RPMI8226 (cell line): ENCODE data around the gene RBP2.
"Not testable (repeated sequence)": the region's sequence is repeated elsewhere in the genome, so short reads cannot be mapped to it uniquely, and the experiment has no call there.

ENCODE experiments used
- DNase-seq: peaks from one replicate; pipeline ENCODE4 v3.0.0-alpha.2; 2015

Gene RBP2

DNA sequence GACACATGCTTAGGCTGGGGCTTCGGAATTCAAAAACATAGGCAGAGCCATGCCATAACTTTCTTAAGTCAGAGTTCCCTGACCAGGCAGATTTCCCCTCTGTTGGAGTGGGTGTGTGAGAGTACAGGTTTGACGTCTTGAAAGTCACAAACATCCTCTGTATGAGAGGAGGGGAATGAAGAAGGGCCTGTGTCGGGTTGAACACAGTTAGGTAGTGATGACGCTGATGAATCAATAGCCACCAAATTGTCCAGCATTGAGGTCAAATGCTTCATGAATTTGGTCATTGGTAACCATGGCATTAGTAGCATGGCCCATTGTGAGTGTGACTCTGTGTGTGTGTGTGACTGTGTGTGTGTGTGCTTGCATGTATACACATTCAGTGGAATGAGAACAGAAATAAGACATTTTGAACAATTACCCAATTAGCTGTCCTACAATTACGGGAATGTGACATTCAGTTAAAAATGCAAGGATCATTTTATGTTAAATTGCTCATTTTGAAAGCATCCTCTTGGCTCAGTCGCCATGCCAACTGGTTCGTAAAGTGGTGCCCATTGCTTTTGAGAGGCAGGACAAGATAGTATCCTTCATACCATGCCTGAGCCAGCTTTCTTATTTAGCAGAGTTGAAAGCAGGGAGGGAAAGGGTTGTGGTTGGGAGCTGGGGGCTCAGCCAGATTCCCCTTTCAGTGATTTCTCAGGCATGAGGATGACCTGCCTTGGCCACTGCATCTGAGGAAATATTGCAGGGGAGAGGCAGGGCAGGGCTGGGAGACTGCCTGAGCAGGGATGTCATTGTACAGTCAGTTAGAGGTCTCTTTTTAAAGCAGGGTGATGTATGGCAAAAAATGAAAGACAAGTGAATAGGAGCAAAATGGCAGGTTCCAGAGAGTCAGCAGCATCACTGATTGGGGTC, 35.4 kb downstream of the RBP2 start:
- no peak for DNase-seq

- DNase-seq: no peak
These were observed 37.0 kb downstream of the RBP2 start for GRCh38 chr3:139439278-139439677.

GRCh38 chr3:139434764-139435307, 41.5 kb downstream of the RBP2 start:
- no peak for DNase-seq

DNA sequence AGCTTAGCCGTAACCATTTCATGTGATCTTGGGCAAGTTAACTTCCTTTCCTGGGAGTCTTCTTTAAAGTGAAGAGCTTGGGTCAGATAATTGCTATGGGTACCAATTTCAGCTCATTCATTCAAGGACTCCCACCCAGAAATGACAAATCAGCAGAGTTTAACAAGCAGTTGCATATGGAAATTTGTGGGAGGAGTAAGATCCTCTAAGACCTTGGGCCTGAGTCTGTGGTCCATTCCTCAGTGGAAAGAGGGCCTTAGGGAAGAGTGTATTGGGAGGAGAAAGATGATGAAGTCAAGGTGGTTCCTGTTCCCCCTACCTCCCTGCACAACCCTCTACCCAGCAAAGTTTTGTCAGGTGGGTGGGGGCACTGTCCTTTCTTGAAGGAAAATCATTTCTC, 42.1 kb downstream of the RBP2 start:
- DNase-seq: no peak

- DNase-seq: no peak
These were observed 43.2 kb downstream of the RBP2 start for GRCh38 chr3:139433089-139433488.

DNA sequence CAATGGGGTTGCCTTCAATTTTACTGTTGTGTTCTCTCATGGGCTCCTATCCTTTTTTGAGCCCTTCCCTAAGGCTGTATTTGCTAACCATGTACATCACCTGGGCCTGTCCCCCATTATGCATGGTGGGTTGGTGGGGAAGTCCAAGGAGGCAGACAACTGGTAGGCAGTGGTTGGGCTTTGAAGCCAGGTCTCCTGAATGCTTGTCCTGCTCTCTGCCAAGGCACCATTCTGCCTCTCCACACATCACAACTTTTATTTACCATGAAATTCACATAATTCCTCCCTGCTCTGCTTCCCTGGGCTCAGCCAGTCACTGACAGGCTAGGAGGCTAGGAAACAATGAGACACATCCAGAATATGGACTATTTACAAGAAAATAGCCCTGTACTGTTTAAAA, 45.8 kb downstream of the RBP2 start:
- no peak for DNase-seq

DNA sequence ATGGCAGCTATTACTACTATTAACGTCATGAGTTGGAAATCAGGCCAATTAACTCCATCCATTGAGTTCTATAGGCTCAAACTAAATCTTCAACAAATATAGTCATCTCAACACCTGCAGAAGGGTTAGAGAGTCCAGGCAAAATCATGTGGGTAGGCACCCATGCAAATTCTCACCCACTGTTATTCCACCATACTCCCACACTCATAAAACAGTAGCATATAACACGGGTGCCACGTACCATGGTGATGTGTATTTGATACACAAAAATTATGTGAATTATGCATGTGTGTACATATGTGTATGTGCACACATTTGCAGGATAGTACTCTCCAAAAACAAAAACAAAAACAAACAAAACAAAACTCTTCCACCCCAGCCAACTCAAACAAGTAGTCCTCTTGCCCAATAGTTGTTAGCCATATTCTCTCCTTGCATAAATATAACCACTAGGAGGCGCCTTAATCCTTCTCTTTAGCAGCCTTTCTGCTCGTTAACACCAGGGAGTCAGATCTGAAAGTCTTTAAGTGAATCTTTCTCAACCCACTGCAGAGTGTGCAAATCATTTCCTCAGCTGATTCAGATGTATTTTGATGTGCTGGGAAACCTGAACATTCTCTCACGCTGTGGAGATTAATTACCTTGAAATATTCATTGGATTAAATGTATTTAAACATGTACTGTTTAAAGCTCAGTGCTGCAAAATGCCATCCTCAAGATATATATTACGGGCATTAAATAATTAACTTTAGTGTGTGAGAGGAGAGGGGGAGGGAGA, 48.8 kb downstream of the RBP2 start:
- peak; percentile 68 for DNase-seq

DNA sequence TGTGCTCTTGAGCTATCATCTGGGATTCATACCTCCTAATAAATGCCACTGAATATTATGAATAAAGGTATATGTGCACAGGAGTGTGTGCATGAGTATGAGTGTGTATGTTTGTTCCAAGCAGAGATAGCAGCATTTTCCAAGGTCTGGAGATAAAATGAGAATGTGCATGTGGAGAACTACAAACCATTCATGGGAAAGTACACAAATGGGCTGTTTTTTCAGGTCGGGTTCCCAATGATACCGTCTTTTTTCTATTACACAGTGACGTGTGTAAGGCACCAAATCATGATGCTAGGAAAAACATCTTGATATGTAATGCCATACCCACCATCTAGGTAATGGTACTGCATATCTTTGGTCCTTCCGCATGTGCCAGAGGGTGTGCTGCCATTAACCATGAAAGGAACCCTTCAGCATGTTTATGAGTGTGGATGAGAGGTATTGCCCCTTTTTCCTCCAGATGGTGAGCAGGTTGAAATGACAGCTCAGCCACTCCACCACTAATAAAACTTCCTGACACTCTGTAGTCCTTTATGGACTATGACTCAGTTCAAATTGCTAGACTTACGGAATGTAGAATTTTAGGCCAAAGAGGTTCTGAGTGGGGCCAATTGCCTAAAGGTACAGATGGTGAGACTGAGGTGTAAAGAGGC, 50.4 kb downstream of the RBP2 start:
- no peak for DNase-seq

- DNase-seq: no peak
These were observed 53.1 kb downstream of the RBP2 start for GRCh38 chr3:139423232-139423631.

DNA sequence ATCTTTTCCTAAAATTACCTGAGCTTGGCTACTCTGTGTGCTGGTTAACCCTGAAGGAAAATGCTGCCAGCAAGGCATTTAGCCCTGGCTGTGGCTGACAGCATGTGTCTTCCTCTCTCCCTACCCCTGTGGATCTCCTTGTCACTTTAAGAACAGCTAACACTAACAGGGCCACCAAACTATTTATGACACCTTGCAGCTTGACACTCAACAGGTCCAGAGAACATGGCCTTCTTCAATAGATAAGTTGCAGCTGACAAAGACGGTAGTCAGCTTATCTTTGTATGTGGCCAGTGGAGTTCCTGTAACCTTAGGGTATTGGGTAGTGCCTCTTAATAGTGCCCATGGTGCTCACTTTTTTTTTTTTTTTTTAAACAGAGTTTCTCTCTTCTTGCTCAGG, 54.9 kb downstream of the RBP2 start:
- DNase-seq: no peak

- no peak for DNase-seq
These were observed 55.3 kb downstream of the RBP2 start for GRCh38 chr3:139421040-139421439.

DNA sequence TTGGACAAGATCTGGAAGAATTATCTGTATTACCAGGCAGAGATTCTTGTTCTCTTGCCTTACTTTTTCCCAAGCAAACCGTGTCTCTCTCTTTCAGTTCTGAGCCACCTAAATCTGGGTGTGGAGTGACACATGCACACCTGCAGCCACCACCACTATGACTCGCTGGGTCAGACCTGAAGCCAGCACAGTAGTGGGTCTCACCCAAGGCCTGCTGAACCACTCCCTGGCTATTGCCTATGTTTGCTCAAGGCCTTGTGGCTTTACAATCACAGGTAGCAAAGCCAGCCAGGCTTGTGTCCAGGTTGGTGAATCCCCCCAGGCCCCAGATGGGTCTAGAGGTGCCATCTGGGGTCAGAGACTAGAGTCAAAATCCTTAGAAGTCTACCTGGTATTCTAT, 58.2 kb downstream of the RBP2 start:
- DNase-seq: no peak

GRCh38 chr3:139416275-139416674, 60.0 kb downstream of the RBP2 start:
- DNase-seq: no peak

DNA sequence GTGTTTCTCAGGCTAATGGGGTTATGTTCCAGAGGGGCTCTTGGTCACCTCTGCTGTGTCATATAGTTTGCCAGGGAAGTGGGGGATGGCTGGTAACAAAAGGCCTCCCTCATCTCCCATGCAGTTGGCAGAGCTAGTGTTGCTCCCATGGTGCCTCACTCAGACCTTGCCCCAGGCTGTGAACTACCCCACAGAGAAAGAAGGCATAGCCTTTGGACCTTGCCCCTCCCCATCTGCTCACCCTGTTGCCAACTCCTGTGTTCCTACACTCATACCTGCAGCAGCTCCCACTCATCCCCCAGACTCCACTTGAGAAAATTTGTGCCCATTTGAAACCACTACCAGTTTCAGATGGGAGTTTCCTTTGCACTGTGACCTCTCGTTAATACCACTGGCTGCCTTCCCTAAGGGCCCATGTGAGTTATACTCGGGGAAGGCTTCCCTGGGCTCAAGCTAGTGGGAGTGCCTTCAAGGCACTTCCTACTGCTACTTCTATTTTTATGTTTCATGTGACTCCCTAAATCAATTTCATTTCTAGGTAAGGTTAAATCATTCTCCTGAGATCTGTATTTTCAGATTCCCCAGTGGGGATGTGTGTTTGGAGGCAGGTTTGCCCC, 61.6 kb downstream of the RBP2 start:
- DNase-seq: no peak

DNA sequence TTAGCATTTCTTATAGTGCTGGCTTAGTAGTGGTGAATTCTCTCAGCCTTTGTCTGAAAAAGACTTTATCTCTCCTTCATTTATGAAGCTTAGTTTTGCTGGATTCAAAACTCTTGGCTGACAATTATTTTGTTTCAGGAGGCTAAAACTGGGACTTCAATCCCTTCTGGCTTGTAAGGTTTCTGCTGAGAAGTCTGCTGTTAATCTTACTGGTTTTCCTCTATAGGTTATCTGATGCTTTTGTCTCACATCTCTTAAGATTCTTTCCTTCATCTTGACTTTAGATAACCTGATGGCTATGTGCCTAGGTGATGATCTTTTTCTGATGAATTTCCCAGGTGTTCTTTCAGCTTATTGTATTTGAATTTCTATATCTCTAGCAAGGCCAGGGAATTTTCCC, 63.4 kb downstream of the RBP2 start:
- DNase-seq: not testable (repeated sequence)
